ENCODE measurements around the gene IRF2BPL. TPM values are rescaled to one million over a fixed set of nuclear protein-coding genes. Genes with fewer than 3 reads are reported as not detected.
"Not testable (repeated sequence)": the region's sequence is repeated elsewhere in the genome, so short reads cannot be mapped to it uniquely, and the experiment has no call there.

IRF2BPL gene
- total RNA-seq, 2 donors from 2014 or later = 26.7 to 52.1 TPM

GRCh38 chr14:77022236-77022852 is 6.2 kb downstream of the IRF2BPL start:
- Histone ChIP-seq H3K27ac (peak overlapping the region; percentile 89 to 100 (median 100)), H3K27me3 (no peaks in the 10 kb centered on the region), H3K9me3 (no peaks in the 10 kb centered on the region), H3K4me1 (peaks cover 47% of the 10 kb centered on the region), H3K36me3 (replicated peaks in 1 of 2; ENCODE audit: insufficient read depth in 1 of 2, low read depth in 2 of 2) (no peaks in the 10 kb centered on the region), H3K4me3 (no peak overlapping the region)
- TF ChIP-seq POLR2A (IDR thresholded peaks at IDR 0.05) = no peak
- 30 to 35% methylated on average over 5 to 9 of the region's 9 CpGs for WGBS, 2 donors
- intact Hi-C loops (cut with DNase I) = no loop called here
- peak in 3 of 4 donors; percentile 38 to 67 (median 60) for DNase-seq
- ATAC-seq = no peak

GRCh38 chr14:77021424-77021823 is 7.1 kb downstream of the IRF2BPL start:
- intact Hi-C loops (cut with DNase I); H3K4me3 ChIP-seq; ATAC-seq; H3K9me3 ChIP-seq; H3K27me3 ChIP-seq; DNase-seq; H3K36me3 ChIP-seq (replicated peaks in 1 of 2; ENCODE audit: insufficient read depth in 1 of 2, low read depth in 2 of 2): not testable (repeated sequence)
- Histone ChIP-seq H3K4me1 (peaks cover 47% of the 10 kb centered on the region), H3K27ac (peak overlapping the region in 3 of 4 donors; percentile 99 to 100 (median 100))
- 90 to 97% methylated on average over 11 of the region's 11 CpGs for WGBS, 2 donors

GRCh38 chr14:77018785-77019184 is 9.7 kb downstream of the IRF2BPL start:
- H3K9me3 ChIP-seq = no peaks in the 10 kb centered on the region
- ATAC-seq = no peak
- H3K4me3 ChIP-seq = no peak overlapping the region
- H3K4me1 ChIP-seq = peaks cover 36% of the 10 kb centered on the region
- no peak overlapping the region for H3K27ac ChIP-seq
- H3K36me3 ChIP-seq (replicated peaks in 1 of 2; ENCODE audit: insufficient read depth in 1 of 2, low read depth in 2 of 2) = no peaks in the 10 kb centered on the region
- H3K27me3 ChIP-seq = no peaks in the 10 kb centered on the region
- WGBS, 2 donors = 95 to 96% methylated on average over 3 of the region's 3 CpGs
- TF ChIP-seq POLR2A (IDR thresholded peaks at IDR 0.05) (no peak), CTCF (IDR thresholded peaks at IDR 0.05) (no peak)
- intact Hi-C loops (cut with DNase I) = no loop called here
- no peak for DNase-seq

GRCh38 chr14:77017666-77018065 is 10.8 kb downstream of the IRF2BPL start:
- no peak overlapping the region for H3K4me3 ChIP-seq
- H3K27ac ChIP-seq = no peak overlapping the region
- no peaks in the 10 kb centered on the region for H3K9me3 ChIP-seq
- TF ChIP-seq CTCF (IDR thresholded peaks at IDR 0.05) = no peak
- no peak for TF ChIP-seq POLR2A (IDR thresholded peaks at IDR 0.05)
- ATAC-seq (no peak), DNase-seq (no peak)
- H3K36me3 ChIP-seq (replicated peaks in 1 of 2; ENCODE audit: insufficient read depth in 1 of 2, low read depth in 2 of 2) = no peaks in the 10 kb centered on the region
- intact Hi-C loops (cut with DNase I) = no loop called here
- WGBS, 2 donors = 79 to 97% methylated on average over 2 of the region's 2 CpGs
- no peaks in the 10 kb centered on the region for H3K27me3 ChIP-seq
- peaks cover 36% of the 10 kb centered on the region for H3K4me1 ChIP-seq

GRCh38 chr14:77014734-77015133 is 13.8 kb downstream of the IRF2BPL start:
- no peak for TF ChIP-seq CTCF (IDR thresholded peaks at IDR 0.05)
- TF ChIP-seq POLR2A (IDR thresholded peaks at IDR 0.05) = no peak
- Histone ChIP-seq H3K4me3 (no peak overlapping the region), H3K36me3 (replicated peaks in 1 of 2; ENCODE audit: insufficient read depth in 1 of 2, low read depth in 2 of 2) (no peaks in the 10 kb centered on the region), H3K4me1 (peaks cover 43% of the 10 kb centered on the region), H3K27ac (peak overlapping the region; percentile 81 to 85 (median 84)), H3K9me3 (no peaks in the 10 kb centered on the region), H3K27me3 (no peaks in the 10 kb centered on the region)
- WGBS, 2 donors = 61 to 82% methylated on average over 7 of the region's 7 CpGs
- DNase-seq (no peak), ATAC-seq (no peak)
- intact Hi-C loops (cut with DNase I) = no loop called here

All from body of pancreas (tissue), 4 donors.